Kidney tubule cell (primary cell): ENCODE measurements around the gene HES6.

Experiments used
- DNase-seq: peaks from one replicate; pipeline ENCODE4 v3.0.0-alpha.2; 2018; ENCODE audit warnings: low spot score

HES6 gene

DNA sequence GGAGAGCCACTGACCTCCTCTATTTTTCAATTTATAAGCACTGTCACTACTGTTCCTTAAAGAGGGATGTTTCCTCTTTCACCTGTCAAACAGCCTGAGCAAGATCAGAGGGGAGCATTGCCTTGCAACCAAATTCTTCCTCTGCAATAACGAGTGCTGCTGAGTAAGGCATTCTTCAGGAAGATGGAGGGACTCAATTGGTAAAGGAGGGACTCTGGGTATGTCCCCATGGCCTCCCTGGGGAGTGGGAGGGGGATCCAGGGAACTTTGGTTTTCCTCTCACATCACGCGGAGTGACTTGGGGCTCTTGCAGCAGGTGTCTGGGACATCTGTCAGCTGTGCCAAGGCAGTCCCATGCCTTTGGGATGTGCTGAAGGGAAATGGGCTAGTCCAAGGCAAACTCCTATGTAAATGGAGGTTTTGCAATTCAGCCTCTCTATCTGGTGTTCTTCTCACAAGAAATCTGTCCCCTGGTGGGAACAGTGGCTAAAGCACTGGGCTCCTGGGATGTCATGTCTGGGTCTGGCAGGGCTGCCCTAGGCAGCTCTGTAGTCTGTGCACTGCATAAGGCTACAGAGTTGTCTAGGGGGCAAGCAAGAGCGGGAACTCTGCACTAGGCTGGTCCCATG is 14.4 kb upstream of the HES6 start:
- no peak for DNase-seq

DNA sequence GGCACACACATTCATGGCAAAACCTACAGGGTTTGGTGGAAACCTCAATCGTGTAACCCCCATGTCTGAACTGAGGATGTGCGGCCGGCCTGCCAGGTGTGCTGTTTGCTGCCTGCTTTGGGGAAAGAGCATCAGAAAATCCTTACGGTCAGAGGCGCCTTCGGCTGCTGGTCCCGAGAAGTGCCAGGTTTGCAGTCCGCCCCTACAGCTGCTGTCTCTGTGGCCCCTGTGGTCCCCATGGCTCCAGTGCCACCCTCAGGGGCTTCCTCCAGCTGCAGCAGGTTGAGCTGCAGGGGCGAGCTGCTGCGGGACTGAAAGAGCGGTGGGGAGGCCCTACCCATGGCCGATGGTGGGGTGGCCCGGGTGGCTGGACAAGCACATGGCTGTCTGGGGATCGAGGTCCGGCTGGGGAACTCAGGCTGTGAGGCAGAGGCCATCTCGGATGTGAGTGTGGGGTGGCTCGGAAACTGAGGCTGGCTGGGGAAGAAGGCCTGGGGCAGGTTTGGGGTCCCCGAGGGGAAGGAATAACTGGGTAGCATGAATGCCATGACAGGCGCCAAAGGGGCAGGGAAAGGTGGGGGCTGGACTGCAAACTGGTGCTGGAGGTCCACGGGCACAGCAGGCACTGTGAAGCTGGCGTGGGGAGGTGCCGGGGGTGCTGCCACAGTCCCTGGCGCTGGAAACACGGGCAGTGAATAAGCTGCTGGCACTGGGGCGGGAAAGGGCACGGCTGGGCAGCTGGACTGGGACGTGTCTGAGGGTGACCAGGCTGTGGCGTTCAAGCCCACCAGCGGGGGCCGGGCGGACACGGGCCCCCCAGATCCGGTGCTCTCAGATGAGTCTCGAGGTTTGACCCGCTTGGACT is 13.2 kb upstream of the HES6 start:
- no peak for DNase-seq

DNA sequence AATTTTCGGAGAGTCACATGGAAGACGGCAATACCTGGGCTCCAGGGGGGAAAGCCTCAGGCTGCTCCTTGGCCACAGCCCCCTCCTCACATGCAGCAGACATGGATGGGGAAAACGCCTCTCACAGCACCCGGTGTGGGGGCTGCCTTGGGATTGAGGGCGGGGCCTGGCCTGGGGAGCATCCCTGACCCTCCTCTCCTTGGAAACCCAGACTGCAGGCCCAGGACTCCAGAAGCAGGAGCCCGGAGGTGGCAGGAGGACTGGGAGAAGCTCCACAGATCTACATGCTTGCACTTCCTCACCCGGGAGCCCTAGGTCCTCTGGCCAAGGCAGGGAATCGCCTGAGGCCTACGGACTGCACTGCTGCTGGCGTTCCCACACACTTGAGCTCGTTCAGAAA is 12.1 kb upstream of the HES6 start:
- DNase-seq: no peak

DNA sequence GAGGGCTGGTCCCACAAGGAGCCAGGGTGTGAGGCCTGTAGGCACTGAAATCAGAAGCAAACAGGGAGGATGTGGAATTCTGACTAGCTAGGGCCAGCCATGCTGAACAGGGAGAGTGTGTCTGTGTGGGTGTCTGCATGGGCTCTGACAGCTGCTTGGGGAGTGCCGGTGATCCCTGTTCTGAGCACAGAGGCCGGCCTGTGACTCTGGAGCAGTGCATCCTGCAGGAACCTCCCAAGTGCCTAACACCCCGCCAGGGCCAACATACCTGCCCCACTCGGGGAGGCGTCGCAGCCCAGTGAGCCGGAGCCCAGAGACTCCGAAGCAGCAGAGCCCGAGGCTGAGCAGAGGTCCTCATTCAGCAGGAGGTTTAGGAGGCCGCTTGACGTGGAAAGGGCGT is 11.5 kb upstream of the HES6 start:
- no peak for DNase-seq

DNA sequence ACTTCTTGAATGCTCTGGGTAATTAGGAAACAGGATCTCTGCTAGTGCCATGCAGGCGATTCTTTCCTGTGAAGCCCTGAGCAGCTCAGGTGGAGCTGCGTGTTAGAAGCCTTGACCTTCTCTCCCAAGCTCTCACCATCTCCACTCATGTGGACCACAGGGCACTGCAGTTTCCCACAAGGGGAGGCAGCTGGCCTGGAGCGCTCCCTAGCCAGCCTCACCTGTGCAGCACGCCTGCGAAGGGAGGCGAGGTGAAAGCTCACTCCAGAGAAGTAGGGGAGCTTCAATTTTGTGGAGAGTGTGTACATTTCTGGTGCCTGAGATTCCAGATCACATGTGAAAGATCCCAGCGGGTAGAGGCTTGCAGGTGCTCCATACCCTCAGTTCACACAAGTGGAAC is 11.1 kb upstream of the HES6 start:
- DNase-seq: no peak

DNA sequence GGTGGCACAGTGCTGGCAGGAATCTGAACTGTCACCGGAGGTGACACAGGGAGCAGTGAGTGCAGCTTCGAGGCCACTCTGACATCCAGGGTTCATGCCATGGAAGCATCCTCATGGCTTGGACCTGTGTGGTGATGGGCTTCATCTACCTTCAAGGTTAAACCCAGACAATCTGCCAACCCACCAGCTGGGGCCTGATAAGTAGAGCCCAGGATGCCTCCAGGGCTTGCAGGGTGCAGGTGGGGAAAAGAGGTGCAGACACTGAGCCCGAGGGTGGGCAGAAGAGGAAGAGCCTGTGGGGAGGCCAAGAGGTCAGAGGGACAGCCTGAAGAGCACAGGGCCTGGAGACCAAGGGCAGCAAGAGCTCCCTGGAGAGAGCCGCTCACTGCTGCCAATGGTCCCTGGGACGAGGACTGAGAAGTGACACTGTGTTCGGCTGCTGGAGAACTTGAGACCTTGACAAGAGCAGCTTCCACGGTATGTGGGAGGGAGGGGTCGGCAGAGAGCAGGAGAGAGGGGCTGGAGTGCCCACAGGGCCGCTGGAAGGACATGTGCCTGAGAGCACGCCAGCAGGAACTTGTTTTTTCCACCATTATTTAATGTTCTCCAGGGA is 8.1 kb upstream of the HES6 start:
- DNase-seq: no peak

DNA sequence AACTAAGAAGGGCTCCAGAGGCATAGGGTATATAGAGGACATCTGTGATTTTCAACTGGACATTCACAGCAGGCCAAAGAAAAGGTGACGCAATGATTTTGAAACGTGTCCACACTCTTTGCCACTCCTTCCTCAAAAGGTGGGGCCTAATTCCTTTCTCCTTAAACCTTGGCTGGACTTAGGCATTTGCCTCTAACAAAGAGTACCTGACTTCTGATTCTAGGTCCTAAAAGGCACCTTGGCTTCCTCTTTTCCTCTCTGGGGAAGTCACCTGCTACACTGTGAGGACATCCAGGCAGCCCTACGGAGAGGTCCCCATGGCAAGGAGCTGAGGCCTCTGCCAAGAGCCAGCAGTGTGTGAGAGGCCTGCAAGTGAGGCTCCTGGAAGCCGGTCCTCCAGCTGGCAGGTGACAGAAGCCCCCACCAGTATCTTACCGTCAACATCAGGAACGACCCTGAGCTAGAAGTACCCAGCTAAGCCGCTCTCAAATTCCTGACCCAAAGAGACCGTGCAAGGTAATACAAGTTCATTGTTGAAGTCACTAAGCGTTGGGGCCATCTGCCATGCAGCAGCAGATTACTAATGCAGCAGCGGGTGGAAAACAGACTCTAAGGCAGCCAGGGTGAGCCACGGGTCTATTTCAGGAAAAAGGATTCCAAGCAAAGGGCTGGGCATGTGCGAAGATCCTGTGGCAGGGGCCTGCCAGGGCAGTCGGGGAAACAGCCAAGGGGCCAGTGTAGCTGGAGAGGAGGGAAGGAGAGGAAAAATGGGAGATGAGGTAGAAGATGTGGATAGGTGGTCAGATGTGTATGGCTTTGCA is 7.4 kb upstream of the HES6 start:
- DNase-seq: no peak

DNA sequence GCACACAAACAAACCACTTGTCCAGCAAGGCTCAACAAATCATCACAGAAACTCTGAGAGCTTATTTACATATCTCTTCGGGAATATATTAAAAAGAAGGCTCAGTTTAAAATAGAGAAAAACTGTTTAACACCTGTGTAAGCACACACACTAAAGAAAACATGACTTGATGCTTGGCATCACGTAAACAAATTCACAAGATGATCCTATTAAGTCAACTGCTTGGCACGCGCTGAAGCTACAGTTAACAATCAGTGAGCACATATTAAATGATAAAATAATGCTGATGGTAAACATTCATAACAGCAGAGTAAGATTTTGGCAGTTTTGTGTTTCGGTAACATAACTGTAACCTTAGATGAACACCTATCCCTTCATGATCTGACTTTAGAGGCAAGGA is 4.3 kb upstream of the HES6 start:
- DNase-seq: no peak

DNA sequence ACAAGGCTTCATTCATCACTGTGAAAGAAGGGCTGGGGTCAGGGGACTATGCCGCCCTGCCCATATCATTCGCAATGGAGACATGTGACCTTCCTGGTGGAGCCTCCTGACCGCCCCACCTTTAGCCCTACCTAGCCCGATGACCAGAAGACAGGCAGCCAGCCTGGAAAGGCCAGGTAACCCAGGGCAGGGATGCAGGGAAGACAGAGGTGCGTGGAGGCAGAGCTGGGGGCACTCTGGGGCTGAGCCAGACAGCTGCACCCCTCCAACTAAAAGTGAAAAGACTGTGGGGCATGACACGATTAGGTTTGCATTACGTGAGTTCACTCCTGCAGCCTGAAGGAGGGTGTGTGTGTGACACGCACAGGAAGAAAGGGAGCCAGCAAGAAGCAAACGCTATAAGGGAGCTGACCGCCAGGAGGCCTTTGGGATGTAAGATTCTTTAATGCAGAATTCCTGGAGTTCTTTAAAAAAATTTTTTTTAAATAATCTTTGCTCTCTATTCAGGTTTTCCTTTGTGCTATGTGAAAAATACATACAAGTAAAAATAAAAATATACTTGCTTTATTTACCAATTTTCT is 3.7 kb upstream of the HES6 start:
- no peak for DNase-seq

DNA sequence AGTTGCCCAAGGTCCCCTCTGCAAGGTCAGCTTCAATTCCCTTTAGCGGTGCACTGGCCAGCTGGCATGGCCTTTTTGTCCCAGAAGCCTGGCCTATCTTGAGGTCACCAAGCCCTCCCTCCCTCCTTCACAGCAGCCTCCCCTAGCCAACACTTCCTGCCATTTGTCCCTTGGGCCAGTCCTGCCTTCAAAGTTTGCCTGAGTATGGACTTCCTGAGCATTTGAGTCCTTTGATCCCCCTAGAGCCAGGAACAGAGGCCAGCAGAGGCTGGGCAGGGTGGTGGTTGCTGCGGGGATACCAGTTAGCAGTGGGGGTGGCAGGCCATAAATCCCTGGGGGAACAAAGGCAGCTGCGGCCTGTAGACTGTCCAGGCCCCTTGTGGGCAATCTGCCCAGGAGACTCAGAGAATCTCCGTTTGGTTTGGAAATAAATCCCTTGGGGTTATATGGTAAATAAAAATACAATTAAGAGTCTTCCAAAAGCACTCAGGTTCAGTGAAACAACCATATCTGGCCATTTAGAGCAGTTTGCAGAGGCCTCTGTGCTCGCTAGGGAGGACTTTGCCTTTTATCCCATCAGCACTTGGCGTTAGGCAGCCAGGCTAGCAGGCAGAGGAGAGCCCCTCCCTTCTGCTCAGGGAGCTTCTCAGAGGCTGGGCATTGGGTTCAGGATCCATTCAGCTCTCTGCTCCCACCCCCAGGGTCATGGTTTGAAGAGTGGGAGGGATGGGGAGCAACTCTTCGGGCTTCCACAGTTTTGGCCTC is 3.1 kb upstream of the HES6 start:
- DNase-seq: no peak

DNA sequence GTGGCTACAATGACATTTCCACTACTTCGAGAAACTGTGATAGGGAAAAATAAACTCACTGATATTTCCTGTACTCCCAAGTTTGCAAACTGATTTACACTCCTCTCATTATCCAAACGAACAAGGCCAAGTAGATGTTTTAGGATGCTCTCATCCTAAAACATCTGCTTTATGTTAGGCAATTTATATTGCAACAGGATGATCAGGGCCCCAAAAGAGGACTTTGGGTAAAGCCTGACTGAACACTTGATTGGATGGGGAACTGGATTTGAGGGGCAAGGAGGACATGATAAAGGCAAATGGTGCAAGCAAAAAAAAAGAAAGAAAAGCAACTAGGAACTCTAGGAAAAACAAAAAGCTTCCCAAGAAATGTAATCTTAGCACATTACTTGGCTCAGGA is 2.1 kb upstream of the HES6 start:
- no peak for DNase-seq

DNA sequence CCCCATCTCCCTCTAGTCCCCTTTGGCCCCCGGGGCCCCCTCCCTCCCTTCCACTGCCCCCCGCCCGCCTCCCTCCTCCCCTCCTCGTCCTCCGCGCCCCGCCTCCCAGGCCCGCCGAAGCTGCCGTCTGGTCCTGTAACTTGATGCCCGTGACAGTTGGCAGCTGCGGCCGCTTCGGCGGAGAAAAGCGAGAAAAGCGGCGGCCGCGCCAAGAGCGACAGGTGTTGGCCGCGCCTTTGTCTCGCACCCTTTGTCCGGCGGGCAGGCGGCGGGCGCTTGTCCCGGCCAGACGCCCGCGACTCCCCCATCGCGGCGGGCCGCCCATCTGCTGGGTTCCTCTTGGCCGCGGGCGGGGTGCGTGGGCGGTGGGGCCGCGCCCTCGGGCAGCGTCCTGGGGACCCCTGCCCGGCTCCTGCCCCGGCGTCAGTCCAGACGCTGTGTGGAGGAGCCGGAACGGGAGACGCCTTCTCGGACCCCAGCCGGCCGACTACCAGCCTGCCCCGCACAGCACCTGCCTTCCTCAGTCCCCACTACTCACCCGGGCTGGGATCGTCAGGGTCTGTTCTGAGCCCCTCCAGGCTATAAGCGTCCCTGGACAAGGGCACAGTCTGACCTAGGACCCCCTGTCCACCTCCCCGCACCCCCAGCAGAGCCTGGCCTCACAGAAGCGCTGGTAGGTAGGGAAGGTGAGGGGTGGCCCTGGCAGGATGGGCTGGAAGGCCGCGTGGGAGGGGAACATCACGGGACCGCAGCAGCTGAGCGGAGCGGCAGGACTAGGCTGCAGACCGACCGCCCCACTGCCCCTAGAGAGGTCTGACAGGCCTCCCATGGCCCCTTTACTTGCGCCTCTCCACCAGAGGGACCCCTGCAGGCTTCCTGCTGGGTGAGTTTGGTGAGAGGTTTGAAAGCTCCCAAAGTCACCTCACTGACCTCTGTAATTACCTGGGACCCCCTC is 1.2 kb upstream of the HES6 start:
- DNase-seq: peak; percentile 31

DNA sequence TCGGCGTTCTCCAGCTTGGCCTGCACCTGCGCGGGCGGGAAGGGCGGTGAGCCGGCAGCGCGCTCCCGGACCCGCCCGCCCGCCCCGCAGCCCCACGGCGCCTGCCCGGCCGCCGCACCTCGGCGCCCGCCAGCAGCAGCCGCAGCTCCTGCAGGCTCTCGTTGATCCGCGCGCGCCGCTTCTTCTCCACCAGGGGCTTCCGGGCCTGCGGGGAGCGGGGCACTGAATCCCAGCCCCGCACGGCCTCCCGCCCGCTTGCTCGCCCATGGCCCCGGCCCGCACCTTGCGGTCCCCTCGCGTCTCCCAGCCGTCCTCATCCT is 335 bp downstream of the HES6 start:
- DNase-seq: no peak

DNA sequence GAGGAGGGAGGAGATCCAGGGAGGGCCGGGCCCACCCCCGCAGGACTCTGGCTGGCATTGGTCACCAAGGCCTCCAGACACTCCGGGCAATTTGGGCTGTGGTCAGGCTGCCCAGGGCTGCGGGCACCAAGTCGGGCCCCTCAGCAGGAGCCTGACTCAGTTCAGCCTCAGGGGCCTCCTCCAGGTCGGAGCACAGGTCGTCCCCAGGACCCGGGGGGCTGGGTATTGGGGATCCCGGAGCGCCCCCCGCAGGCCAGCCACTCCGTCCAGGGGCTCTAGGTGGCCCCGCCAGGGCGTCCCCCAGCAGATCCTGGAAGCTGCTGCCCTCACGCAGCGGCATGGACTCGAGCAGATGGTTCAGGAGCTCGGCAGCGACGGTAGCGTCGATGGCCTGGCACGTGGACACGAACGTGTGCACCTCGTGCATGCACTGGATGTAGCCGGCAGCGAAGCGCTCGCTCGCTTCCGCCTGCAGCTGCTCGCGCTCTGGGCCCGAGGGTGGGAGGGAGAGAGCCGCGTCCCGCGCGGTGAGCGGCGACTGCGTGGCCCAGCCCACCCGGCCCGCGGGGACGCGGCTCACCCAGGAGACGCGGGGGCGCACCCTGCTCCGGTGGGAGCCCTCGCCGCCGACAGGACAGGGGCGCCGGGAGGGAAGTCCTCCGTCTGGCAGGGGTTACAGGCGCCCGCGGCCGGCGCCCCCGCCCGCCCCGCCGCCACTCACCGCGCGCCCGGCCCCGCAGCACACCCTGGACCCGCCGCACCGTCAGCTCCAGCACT is 884 bp downstream of the HES6 start:
- no peak for DNase-seq

DNA sequence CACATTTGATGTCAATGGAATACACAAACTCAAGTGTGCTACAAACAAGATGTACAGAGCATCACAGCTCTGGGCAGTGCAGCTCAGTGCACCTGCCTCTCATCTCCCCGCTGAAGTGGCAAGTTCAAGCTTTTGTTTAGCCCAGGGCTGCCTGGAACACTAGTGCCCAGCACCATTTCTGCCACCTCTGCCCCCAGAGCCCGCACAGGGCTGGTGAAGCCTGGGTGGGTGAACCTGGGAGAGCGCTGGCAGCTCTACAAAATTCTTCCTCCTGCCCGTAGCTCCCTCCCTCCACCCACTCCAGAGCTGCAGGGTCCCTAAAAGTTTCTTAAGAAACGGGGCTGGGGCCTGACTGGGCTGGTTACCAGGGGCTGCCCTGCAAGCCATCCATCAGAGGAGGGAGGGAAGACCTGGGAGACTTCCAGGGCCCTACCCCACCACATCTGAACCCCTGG is 1.5 kb downstream of the HES6 start:
- no peak for DNase-seq

DNA sequence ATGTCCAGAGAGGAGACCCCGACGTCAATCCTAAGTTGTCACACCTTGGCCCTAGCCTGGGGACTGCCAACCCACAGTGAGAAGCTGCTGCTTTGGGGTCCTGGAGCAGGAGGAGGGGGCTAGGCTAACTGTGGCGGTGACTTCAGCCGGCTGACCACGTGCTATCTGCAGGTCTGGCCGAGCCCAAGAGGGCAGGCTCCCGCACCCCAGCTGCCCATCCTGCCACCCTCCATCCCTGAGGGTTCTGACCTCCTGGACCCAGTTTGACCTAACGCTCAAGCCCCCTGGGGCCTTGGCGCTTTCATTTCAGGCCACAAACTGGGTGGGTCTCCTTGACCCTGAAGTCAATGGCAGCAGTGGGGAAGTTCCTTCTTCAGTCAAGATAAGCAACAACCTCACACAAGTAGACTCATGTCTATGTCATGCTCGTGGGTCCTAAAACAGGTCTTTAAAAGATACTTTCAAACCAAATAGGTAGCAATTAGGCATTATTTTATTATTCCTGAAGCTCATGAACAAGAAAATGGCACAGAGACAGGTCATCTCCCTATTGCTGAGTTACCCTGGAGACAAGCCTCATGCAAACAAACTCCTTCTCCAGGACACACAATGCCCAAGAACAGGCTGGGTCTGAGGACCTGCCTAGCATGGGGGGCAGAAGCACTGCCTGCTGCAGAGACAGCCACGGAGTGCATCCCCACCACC is 2.3 kb downstream of the HES6 start:
- no peak for DNase-seq

DNA sequence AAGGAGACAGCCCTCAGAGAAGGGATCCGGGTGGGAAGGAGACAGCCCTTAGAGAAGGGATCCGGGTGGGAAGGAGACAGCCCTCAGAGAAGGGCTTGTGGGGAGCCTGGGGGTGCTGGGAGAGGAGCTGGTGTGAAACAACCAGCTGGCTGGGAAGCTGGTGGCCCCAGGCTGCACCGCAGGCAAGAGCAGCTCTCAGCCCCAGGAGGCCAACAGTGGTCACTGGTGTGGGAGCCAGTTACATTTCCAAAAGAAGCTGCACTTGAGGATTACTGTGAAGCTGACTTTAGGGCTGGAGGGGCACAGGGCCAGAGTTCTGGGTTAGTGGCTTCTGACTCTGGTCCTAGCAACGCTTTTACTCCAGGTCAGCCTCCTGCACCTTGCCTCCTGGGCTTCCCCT is 3.3 kb downstream of the HES6 start:
- no peak for DNase-seq

DNA sequence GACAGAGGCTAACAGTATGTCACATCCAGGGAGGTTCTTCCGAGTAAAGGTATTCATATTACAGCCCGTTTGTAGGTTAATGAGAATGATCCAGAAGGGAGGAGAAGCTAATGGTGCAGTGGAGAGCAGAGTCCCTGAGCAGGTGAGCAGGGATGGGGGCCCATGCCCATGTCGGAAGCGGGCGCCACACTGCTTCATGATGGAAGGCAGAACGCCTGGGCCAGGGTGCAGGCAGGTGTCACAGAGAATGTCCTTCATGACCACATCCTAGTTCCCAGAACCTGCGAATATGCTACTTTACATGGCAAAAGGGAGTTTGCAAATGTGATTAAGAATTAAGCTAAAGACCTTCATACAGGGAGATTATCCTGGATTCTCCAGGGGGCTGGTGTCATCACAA is 4.0 kb downstream of the HES6 start:
- no peak for DNase-seq

DNA sequence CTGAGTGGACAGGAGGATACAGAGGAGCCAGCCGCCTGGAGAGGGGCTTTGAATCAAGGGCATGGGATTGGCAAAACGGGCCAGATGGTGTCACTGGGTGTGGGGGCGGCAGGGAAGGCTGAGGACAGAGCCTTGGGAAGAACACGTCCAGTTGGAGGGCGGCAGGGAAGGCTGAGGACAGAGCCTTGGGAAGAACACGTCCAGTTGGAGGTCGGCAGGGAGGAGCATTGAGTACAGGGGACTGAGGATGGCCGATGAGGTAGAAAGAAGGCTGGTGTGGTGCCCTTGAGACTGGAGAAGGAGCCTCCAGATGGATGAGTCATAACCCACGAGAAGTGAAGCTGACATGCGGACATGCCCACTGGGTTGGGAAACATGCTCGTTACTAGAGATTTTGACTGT is 4.5 kb downstream of the HES6 start:
- DNase-seq: peak; percentile 17
